Umbilical cord (tissue), 2 donors: ENCODE results near the gene ANKRD40. TPM values are rescaled to one million over a fixed set of nuclear protein-coding genes. Genes with fewer than 3 reads are reported as not detected.

Source experiments
- DNase-seq: peaks from one replicate; pipeline ENCODE4 v3.0.0-alpha.2; 2015; ENCODE audit warnings: low spot score
- total RNA-seq: library from RNA; depleted of rRNA; stranded (reverse); fragments of >200 nt; gene quantifications from one replicate; pipeline ENCODE4 v1.2.3, GENCODE V29; 2014; ENCODE audit warnings: low replicate concordance; ENCODE audit not compliant: insufficient read depth

Gene ANKRD40
- total RNA-seq, 1 donor from 2014 or later: 30.1 TPM

DNA sequence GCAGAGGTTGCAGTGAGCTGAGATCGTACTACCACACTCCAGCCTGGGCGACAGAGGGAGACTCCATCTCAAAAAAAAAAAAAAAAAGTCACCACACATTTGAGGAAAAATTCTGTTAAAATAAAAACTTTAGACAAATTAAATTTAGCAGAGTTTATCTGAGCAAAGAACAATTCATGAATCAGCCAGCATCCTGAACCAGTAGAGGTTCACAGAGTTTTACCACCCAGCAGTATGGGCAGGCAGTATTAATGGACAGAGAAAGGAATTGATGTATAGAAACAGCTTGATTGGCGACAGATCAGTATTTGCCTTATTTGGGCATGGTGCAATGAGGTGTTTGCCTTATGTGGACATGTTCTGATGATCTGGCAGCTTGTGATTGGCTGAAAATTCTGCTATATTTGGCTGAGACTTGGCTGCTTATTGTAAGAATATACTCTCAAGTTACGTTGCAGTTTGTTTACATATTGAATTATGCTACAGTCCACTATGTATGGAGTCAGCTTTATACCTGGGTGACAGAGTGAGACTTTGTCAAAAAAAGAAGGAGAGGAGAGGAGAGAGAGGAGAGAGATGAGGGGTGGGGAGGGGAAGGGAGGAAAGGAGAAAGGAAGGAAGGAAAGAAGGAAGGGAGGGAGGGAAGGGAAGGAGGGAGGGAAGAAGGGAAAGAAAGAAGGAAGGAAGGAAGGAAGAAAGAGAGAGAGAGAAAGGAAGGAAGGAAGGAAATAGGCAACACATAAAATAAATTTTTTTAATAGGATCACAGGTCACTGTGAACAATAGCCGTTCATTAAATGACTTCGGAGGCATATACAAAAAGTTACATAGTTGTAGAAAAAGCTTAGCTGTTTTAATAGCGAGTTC lies 58.4 kb downstream of the ANKRD40 start:
- DNase-seq: no peak

DNA sequence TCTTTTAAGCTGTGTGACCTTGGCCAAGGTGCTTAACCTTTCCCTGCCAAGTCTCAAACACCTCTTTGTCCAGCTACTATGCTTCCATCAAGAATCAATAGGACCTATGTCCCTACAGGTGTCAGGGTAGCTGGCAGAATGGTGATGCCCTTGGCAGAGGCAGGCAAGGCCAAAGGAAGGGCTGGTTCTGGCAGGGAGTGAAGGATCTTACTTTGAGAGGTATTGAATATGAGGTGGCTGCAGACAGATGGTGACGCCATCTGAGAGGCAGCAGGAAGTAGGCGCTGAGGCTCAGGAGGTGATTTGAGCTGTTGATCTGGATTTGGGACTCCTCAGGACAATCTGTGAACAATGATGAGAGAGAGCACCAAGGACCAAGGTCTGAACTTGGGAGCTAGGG lies 60.5 kb downstream of the ANKRD40 start:
- DNase-seq: no peak

DNA sequence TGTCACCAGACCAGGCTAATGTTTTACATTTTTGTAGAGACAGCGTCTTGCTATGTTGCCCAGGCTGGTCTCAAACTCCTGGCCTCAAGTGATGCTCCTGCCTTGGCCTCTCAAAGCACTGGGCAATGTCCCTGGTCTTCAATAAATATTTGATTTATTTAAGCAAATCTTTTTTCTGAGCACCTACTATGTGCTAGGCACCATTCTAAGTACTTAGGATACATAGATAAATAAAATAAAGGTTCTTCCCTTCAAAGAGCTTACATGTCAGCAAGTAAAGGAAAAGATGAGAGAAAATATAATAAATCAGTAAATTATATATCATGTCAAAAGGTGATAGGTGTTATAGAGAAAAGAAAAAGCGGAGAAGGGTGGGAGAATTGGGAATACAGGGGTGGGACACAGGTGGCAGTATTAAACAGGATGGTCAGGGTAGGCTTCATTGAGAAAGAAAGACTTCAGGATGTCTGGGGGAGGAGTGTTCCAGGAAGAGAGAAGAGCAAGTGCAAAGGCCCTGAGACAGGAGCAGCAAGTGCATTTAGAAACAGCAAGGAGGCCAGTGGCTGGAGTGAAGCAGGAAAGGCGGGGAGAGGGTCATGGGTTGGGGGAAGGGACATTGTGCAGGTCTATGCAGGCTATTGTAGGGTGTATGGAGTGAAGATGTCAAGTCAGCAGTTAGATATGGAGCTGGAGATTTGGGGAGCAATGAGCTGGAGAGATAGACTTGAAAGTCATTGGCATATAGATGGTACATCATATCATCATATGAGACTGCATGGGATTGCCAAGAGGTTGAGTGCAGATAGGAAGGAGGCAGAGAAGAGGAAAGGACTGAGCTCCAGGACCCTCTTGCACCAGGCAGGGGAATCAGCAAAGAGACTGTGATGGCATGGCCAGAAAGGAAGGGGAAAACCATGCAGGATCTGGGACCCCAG lies 61.7 kb downstream of the ANKRD40 start:
- DNase-seq: no peak

Other genes with a start within 250 kb of the ANKRD40 start
- gene CHAD, start 239.0 kb downstream of the ANKRD40 start, total RNA-seq: not detected
- gene RSAD1, start 229.1 kb downstream of the ANKRD40 start, total RNA-seq: 42.4 TPM
- gene MYCBPAP, start 199.5 kb downstream of the ANKRD40 start, total RNA-seq: not detected
- gene EPN3, start 175.2 kb downstream of the ANKRD40 start, total RNA-seq: 1.2 TPM
- gene SPATA20, start 160.7 kb downstream of the ANKRD40 start, total RNA-seq: 71.3 TPM
- 1.9 TPM for gene CACNA1G, start 147.2 kb downstream of the ANKRD40 start, total RNA-seq
- gene ABCC3, start 73.0 kb downstream of the ANKRD40 start, total RNA-seq: 16.9 TPM
- gene LUC7L3, start 11.7 kb upstream of the ANKRD40 start, total RNA-seq: 62.4 TPM
- 2.9 TPM for gene ANKRD40CL, start 59.6 kb upstream of the ANKRD40 start, total RNA-seq
- gene WFIKKN2, start 127.7 kb upstream of the ANKRD40 start, total RNA-seq: 1.9 TPM
- 17.3 TPM for gene TOB1, start 158.4 kb upstream of the ANKRD40 start, total RNA-seq